Stimulated activated CD4-positive, alpha-beta T cell treated with anti-CD3 and anti-CD28 coated beads, Interleukin-12 subunit alpha, Interleukin-12 subunit beta, amount 100 ng/mL, for 48 hours (primary cell): ENCODE results near the gene THSD7B.

Source experiments
- DNase-seq, 3 donors: peaks; one replicate each; pipeline ENCODE4 v3.0.0-alpha.2; 2020; ENCODE audit warnings: low read depth in 2 of 3, low spot score in 1 of 3

The THSD7B gene

GRCh38 chr2:137133225-137133624 lies 367.9 kb downstream of the THSD7B start:
- DNase-seq = no peak

GRCh38 chr2:137138263-137138662 lies 372.9 kb downstream of the THSD7B start:
- no peak for DNase-seq

- DNase-seq = no peak
Observed at GRCh38 chr2:137151731-137152130, 386.4 kb downstream of the THSD7B start.

- DNase-seq = no peak
Observed at GRCh38 chr2:137154946-137155345, 389.6 kb downstream of the THSD7B start.

- DNase-seq = no peak
Observed at GRCh38 chr2:137155356-137156104, 390.2 kb downstream of the THSD7B start.

GRCh38 chr2:137156221-137156844 lies 391.0 kb downstream of the THSD7B start:
- no peak for DNase-seq

- no peak for DNase-seq
Observed at GRCh38 chr2:137157851-137158250, 392.5 kb downstream of the THSD7B start.

GRCh38 chr2:137161250-137161649 lies 395.9 kb downstream of the THSD7B start:
- no peak for DNase-seq

- no peak for DNase-seq
Observed at GRCh38 chr2:137165968-137166367, 400.6 kb downstream of the THSD7B start.

- DNase-seq = no peak
Observed at GRCh38 chr2:137167651-137168050, 402.3 kb downstream of the THSD7B start.

- DNase-seq = no peak
Observed at GRCh38 chr2:137168552-137168951, 403.2 kb downstream of the THSD7B start.

- DNase-seq = no peak
Observed at GRCh38 chr2:137172162-137172561, 406.8 kb downstream of the THSD7B start.

- no peak for DNase-seq
Observed at GRCh38 chr2:137173463-137173862, 408.1 kb downstream of the THSD7B start.

- DNase-seq = no peak
Observed at GRCh38 chr2:137175246-137175645, 409.9 kb downstream of the THSD7B start.

- no peak for DNase-seq
Observed at GRCh38 chr2:137178951-137179377, 413.6 kb downstream of the THSD7B start.

- DNase-seq = no peak
Observed at GRCh38 chr2:137179542-137179941, 414.2 kb downstream of the THSD7B start.

GRCh38 chr2:137180012-137180411 lies 414.7 kb downstream of the THSD7B start:
- DNase-seq = no peak

GRCh38 chr2:137181370-137181769 lies 416.0 kb downstream of the THSD7B start:
- DNase-seq = no peak

- DNase-seq = no peak
Observed at GRCh38 chr2:137182071-137182470, 416.7 kb downstream of the THSD7B start.

GRCh38 chr2:137183206-137183898 lies 418.0 kb downstream of the THSD7B start:
- no peak for DNase-seq

GRCh38 chr2:137185378-137186078 lies 420.2 kb downstream of the THSD7B start:
- DNase-seq = no peak

GRCh38 chr2:137187216-137187615 lies 421.9 kb downstream of the THSD7B start:
- no peak for DNase-seq
